Heart left ventricle (tissue), 13 donors: ENCODE measurements around the gene CSNK1G1.

ENCODE experiments used
- CTCF ChIP-seq, 12 donors: fragments of 200-600 bp; sonication (generic) in 4 of 12; IDR thresholded peaks; one replicate each; pipeline versions ENCODE4 v1.5.0 to v1.8.0; 2018 to 2022; ENCODE audit warnings: antibody characterized with exemption in 12 of 12, mild to moderate bottlenecking in 5 of 12
- POLR2A ChIP-seq, 2 donors: fragments of 450-650 bp; IDR thresholded peaks; one replicate each; pipeline ENCODE4 v1.6.1; 2017; ENCODE audit warnings: antibody characterized with exemption in 2 of 2, mild to moderate bottlenecking in 2 of 2, moderate library complexity in 2 of 2
- donor health status: ischemic (EF 13 %, LVEDD 7.1; RV severe dilation, severe dysfunction).
- donor health status: DM: no; HTN: yes; CAD: no.
- donor health status: DM: no; HTN: no; CAD: no.
- donor health status: ischemic (EF 25% LVEDD 6.9; RV normal size, moderate dysfunction).
- donor health status: ischemic (EF 25% LVEDD 5.7; RV mildly dilated, moderate dysfunction).
- donor health status: ischemic (EF 35%, LVEDD 5.7; RV mildly dilated, moderate dysfunction).
- donor health status: nonischemic (EF 11% LVEDD 7.7; RV severe dilation, severe dysfunction).
- donor health status: DM: yes; HTN: yes; CAD: no.
- donor health status: PGD.
- donor health status: ischemic (EF 29% LVEDD 5.4; RV normal size, mild dysfunction).
- donor health status: nonischemic (EF 23%, LVEDD 6.1; RV moderate dilation, normal function).

GRCh38 chr15:64229129-64229724 lies 126.7 kb downstream of the CSNK1G1 start:
- no peak for TF ChIP-seq CTCF (IDR thresholded peaks at IDR 0.05)
- no peak for TF ChIP-seq POLR2A (IDR thresholded peaks at IDR 0.05)
